K562 (cell line): ENCODE data around the gene TRIM47. TPM values are rescaled to one million over a fixed set of nuclear protein-coding genes. Genes with fewer than 3 reads are reported as not detected.
A peak's percentile ranks its signal among the peaks of the same experiment; 100 is the strongest.

Source experiments
- CREB3L1 ChIP-seq: fragments of 450-650 bp; IDR thresholded peaks from 2 replicates; pipeline ENCODE4 v1.6.1; 2014; ENCODE audit warnings: low read depth, mild to moderate bottlenecking, moderate library complexity, borderline replicate concordance
- ELF1 ChIP-seq: fragments of 200-800 bp; sonication (Bioruptor generic); IDR thresholded peaks from 2 replicates; pipeline ENCODE4 v1.6.1; 2016; ENCODE audit warnings: missing genetic modification characterization, missing compliant biosample characterization
- GATAD2B ChIP-seq: fragments of 450-650 bp; IDR thresholded peaks from 2 replicates; pipeline ENCODE4 v1.6.1; 2017; ENCODE audit warnings: mild to moderate bottlenecking, borderline replicate concordance
- KDM5B ChIP-seq: fragments of 200-600 bp; sonication (generic); IDR thresholded peaks from 2 replicates; pipeline ENCODE4 v1.6.1; 2012; ENCODE audit warnings: low read depth, mild to moderate bottlenecking, moderate library complexity, low read length, control low read depth, inconsistent platforms; ENCODE audit not compliant: insufficient replicate concordance
- MAX ChIP-seq: sonication (generic); formaldehyde crosslinking; IDR thresholded peaks from 2 replicates; pipeline ENCODE4 v1.9.0; 2022; ENCODE audit warnings: mild to moderate bottlenecking, missing genetic modification reagents
- MEF2D ChIP-seq: conservative IDR thresholded peaks from 2 replicates; pipeline ENCODE4 v1.6.1; 2016; ENCODE audit warnings: low read depth, missing genetic modification characterization, missing compliant biosample characterization
- MLLT1 ChIP-seq, 2 experiments: fragments of 450-650 bp; IDR thresholded peaks; 2 replicates each; pipeline ENCODE4 v1.6.1; 2016
- MNT ChIP-seq, 2 experiments: fragments of 450-650 bp; conservative IDR thresholded peaks; 2 replicates each; pipeline ENCODE4 v1.6.1; 2017; ENCODE audit warnings: mild to moderate bottlenecking in 2 of 2, moderate library complexity in 2 of 2
- NONO ChIP-seq, 2 experiments: fragments of 200-400 bp in 1 of 2; fragments of 450-650 bp in 1 of 2; formaldehyde crosslinking in 1 of 2; IDR thresholded peaks; 2 replicates each; pipeline ENCODE4 v1.6.1; 2017; ENCODE audit warnings: low read depth in 2 of 2, mild to moderate bottlenecking in 2 of 2, moderate library complexity in 2 of 2, low read length in 1 of 2
- NR2F6 ChIP-seq: fragments of 450-650 bp; formaldehyde crosslinking; IDR thresholded peaks from 2 replicates; pipeline ENCODE4 v1.4.0; 2020; ENCODE audit warnings: mild to moderate bottlenecking
- NR4A1 ChIP-seq, 2 experiments: fragments of 250-450 bp in 1 of 2; fragments of 450-650 bp in 1 of 2; sonication (Bioruptor Pico) in 1 of 2; IDR thresholded peaks; 2 replicates each; pipeline versions ENCODE4 v1.4.0 to v1.6.1; 2016 to 2020; ENCODE audit warnings: mild to moderate bottlenecking in 2 of 2, missing compliant biosample characterization in 1 of 2, missing genetic modification characterization in 1 of 2, moderate library complexity in 1 of 2
- POLR2A ChIP-seq: fragments of 450-650 bp; conservative IDR thresholded peaks from 2 replicates; pipeline ENCODE4 v1.6.1; 2016
- RBM34 ChIP-seq: fragments of 200-400 bp; formaldehyde crosslinking; IDR thresholded peaks from 2 replicates; pipeline ENCODE4 v1.6.1; 2018; ENCODE audit warnings: low read length, borderline replicate concordance; ENCODE audit not compliant: insufficient read depth
- SAFB ChIP-seq: fragments of 200-400 bp; formaldehyde crosslinking; IDR thresholded peaks from 2 replicates; pipeline ENCODE4 v1.6.1; 2017; ENCODE audit warnings: low read depth, low read length, borderline replicate concordance
- SMC3 ChIP-seq: conservative IDR thresholded peaks from 2 replicates; pipeline ENCODE4 v1.6.1; 2011; ENCODE audit warnings: low read depth, low read length, improper control_type of control experiment; ENCODE audit not compliant: insufficient read depth
- TFE3 ChIP-seq: fragments of 450-650 bp; formaldehyde crosslinking; IDR thresholded peaks from 2 replicates; pipeline ENCODE4 v1.4.0; 2020; ENCODE audit warnings: mild to moderate bottlenecking, mixed read lengths
- USF1 ChIP-seq: sonication (generic); formaldehyde crosslinking; IDR thresholded peaks from 2 replicates; pipeline ENCODE4 v1.9.0; 2022; ENCODE audit warnings: mild to moderate bottlenecking, missing genetic modification reagents
- ZFP36 ChIP-seq: fragments of 150-350 bp; IDR thresholded peaks from 2 replicates; pipeline ENCODE4 v1.6.1; 2018; ENCODE audit warnings: low read length, low read depth; ENCODE audit not compliant: partially characterized antibody
- polyA plus RNA-seq, 8 experiments: library from polyadenylated mRNA; depleted of rRNA in 4 of 8; stranded (reverse) in 5 of 8; unstranded in 3 of 8; fragments of >200 nt; fragmentation: Nextera tagmentation in 2 of 8; fragmentation: Illumina TruSeq in 1 of 8; extraction: Ambion mirVana in 2 of 8; extraction: Trizol in 1 of 8; gene quantifications; 2 replicates each; pipeline versions ENCODE4 v1.2.1 to v1.2.3, GENCODE V29; 2011 to 2014; ENCODE audit warnings: inconsistent platforms in 1 of 8, missing spikeins in 1 of 8
- total RNA-seq, 7 experiments: library from RNA; depleted of rRNA in 6 of 7; stranded (reverse); fragments of >200 nt in 6 of 7; fragmentation: Illumina TruSeq in 2 of 7; extraction: Trizol in 2 of 7; gene quantifications; 2 replicates each; pipeline versions ENCODE4 v1.2.1 to v1.2.3, GENCODE V29; 2011 to 2021; ENCODE audit warnings: low replicate concordance in 1 of 7

The TRIM47 gene
- total and polyA plus RNA-seq, 9 of the 15 experiments (the other 6 are each of a cell fraction or from before 2014, with no cell fraction given), result 0.56 to 6.1 (median 3.2) TPM

GRCh38 chr17:75904749-75905521 is 26.6 kb upstream of the TRIM47 start, which contains the start of gene MRPL38 (continued):
- TF ChIP-seq CREB3L1, result peak; percentile 53; the same call in 1 of the 2 replicates
- TF ChIP-seq GATAD2B, result peak; percentile 75; the same call in 1 of the 2 replicates
- TF ChIP-seq MNT (conservative IDR thresholded peaks at IDR 0.05), result peak; percentile 59 to 89; a peak in 3 of 4 replicates
- TF ChIP-seq TFE3 (CRISPR knock-in tag), result no peak
- peak; percentile 97 for TF ChIP-seq SMC3
- peak; percentile 79 for TF ChIP-seq KDM5B
- no peak for TF ChIP-seq NR4A1 (CRISPR knock-in tag; IDR thresholded peaks at IDR 0.05)
- peak; percentile 63; the same call in 1 of the 2 replicates for TF ChIP-seq NR4A1 (tag; IDR thresholded peaks at IDR 0.05)
- peak; percentile 63 to 92; a peak in 3 of 4 replicates for TF ChIP-seq NONO (IDR thresholded peaks at IDR 0.05; ENCODE audit: low read depth in 2 of 2, low read length in 1 of 2)
- TF ChIP-seq NR2F6, result no peak
- peak; percentile 93 for TF ChIP-seq ELF1 (tag)
- peak; percentile 67; the same call in 1 of the 2 replicates for TF ChIP-seq POLR2A
- TF ChIP-seq USF1 (CRISPR knock-in tag), result no peak
- peak; percentile 86 for TF ChIP-seq MAX
- no peak for TF ChIP-seq SAFB
- TF ChIP-seq ZFP36, result peak; percentile 10
- 0 out of 2 replicates have a peak, but pooled peaks have one; percentile 86 for TF ChIP-seq RBM34
- no peak for TF ChIP-seq MEF2D (tag)
- TF ChIP-seq MLLT1 (IDR thresholded peaks at IDR 0.05), result peak in 1 of 2 experiments; percentile 61; a peak in 1 of 4 replicates
